Smooth muscle cell (in vitro differentiated cells): Measurements from ENCODE around the gene MTA3. TPM values are rescaled to one million over a fixed set of nuclear protein-coding genes. Genes with fewer than 3 reads are reported as not detected.
"Not testable (repeated sequence)": the region's sequence is repeated elsewhere in the genome, so short reads cannot be mapped to it uniquely, and the experiment has no call there.

Experiments used
- DNase-seq: peaks from one replicate; lab custom pipeline; 2025; ENCODE audit not compliant: unreplicated experiment; lab: John Stamatoyannopoulos, UW
- H2AFZ ChIP-seq: fragments of 200-600 bp; sonication (generic); 2 replicates; pipeline ENCODE4 v1.6.0; 2016; ENCODE audit warnings: antibody characterized with exemption, low read depth, mild to moderate bottlenecking
- H3F3A ChIP-seq: fragments of 200-600 bp; sonication (generic); 2 replicates; pipeline ENCODE4 v1.6.0; 2017; ENCODE audit warnings: antibody characterized with exemption, low read depth
- H3K27ac ChIP-seq: fragments of 200-600 bp; sonication (generic); 2 replicates; pipeline ENCODE4 v1.5.1; 2016; ENCODE audit warnings: low read depth, mild to moderate bottlenecking
- H3K27me3 ChIP-seq: fragments of 200-600 bp; sonication (generic); 2 replicates; pipeline ENCODE4 v1.6.1; 2016; ENCODE audit warnings: low read depth, mild to moderate bottlenecking
- H3K36me3 ChIP-seq: fragments of 200-600 bp; sonication (generic); 2 replicates; pipeline ENCODE4 v1.5.1; 2016; ENCODE audit warnings: low read depth
- H3K4me1 ChIP-seq: fragments of 200-600 bp; sonication (generic); 2 replicates; pipeline ENCODE4 v1.5.1; 2016; ENCODE audit warnings: low read depth
- H3K4me2 ChIP-seq: fragments of 200-600 bp; sonication (generic); 2 replicates; pipeline ENCODE4 v1.6.0; 2016; ENCODE audit warnings: mild to moderate bottlenecking
- H3K4me3 ChIP-seq: fragments of 200-600 bp; sonication (generic); 2 replicates; pipeline ENCODE4 v1.5.1; 2016; ENCODE audit warnings: mild to moderate bottlenecking
- H3K79me2 ChIP-seq: fragments of 200-600 bp; sonication (generic); 2 replicates; pipeline ENCODE4 v1.6.0; 2016; ENCODE audit warnings: low read depth, mild to moderate bottlenecking
- H3K9ac ChIP-seq: fragments of 200-600 bp; sonication (generic); 2 replicates; pipeline ENCODE4 v1.6.0; 2016; ENCODE audit warnings: low read depth
- H3K9me3 ChIP-seq: fragments of 200-600 bp; sonication (generic); replicated peaks from 2 replicates; pipeline ENCODE4 v1.5.1; 2016; ENCODE audit warnings: low read depth
- H4K20me1 ChIP-seq: fragments of 200-600 bp; sonication (generic); 2 replicates; pipeline ENCODE4 v1.6.0; 2016; ENCODE audit warnings: low read depth
- WGBS: methylation state at CpG from one replicate; pipeline ENCODE4 v1.1.7; 2016; ENCODE audit warnings: low lambda C conversion rate; 5-methylcytosine and 5-hydroxymethylcytosine counted together
- polyA plus RNA-seq: library from polyadenylated mRNA; unstranded; fragments of >200 nt; fragmentation: Nextera tagmentation; extraction: Ambion mirVana; gene quantifications from 2 replicates; pipeline ENCODE4 v1.2.1, GENCODE V29; 2016
- total RNA-seq: library from RNA; depleted of rRNA; stranded (reverse); fragments of >200 nt; gene quantifications from 2 replicates; pipeline ENCODE4 v1.2.3, GENCODE V29; 2014
- TF ChIP-seq, protein P1 (sequence below): fragments of 200-600 bp; sonication (generic); IDR thresholded peaks from 2 replicates; pipeline ENCODE4 v1.5.1; 2017; ENCODE audit warnings: borderline replicate concordance, mild to moderate bottlenecking, antibody characterized with exemption; ENCODE audit not compliant: insufficient read depth, poor library complexity, severe bottlenecking

MTA3 gene
- total and polyA plus RNA-seq, 2 experiments from 2014 or later = 27.5 to 29.8 TPM

DNA sequence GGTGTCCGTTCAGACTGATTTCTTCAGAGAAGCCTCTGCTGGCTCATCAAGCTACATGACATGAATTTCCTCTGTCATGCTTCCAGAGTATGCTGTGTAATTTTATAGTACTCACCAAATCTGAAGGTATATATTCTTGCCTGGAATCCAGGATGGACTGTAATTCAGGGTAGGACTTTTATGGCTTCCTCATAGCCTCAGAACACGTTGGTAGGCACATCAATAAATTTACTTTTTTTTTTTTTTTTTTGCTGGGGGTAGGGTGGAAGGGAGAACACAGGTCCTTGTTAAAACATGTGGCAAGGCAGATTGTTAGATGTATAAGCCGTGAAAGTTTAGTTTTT is 34.4 kb downstream of the MTA3 start:
- Histone ChIP-seq H3K4me2 (no peak overlapping the region), H3K79me2 (peaks cover 40% of the 10 kb centered on the region), H3K9me3 (no peaks in the 10 kb centered on the region), H3F3A (no peaks in the 10 kb centered on the region), H3K4me1 (no peaks in the 10 kb centered on the region), H4K20me1 (peaks cover 69% of the 10 kb centered on the region), H3K27ac (no peak overlapping the region), H3K4me3 (no peak overlapping the region), H2AFZ (no peak overlapping the region), H3K36me3 (no peaks in the 10 kb centered on the region), H3K27me3 (no peaks in the 10 kb centered on the region), H3K9ac (no peak overlapping the region)
- TF ChIP-seq, protein P1, sequence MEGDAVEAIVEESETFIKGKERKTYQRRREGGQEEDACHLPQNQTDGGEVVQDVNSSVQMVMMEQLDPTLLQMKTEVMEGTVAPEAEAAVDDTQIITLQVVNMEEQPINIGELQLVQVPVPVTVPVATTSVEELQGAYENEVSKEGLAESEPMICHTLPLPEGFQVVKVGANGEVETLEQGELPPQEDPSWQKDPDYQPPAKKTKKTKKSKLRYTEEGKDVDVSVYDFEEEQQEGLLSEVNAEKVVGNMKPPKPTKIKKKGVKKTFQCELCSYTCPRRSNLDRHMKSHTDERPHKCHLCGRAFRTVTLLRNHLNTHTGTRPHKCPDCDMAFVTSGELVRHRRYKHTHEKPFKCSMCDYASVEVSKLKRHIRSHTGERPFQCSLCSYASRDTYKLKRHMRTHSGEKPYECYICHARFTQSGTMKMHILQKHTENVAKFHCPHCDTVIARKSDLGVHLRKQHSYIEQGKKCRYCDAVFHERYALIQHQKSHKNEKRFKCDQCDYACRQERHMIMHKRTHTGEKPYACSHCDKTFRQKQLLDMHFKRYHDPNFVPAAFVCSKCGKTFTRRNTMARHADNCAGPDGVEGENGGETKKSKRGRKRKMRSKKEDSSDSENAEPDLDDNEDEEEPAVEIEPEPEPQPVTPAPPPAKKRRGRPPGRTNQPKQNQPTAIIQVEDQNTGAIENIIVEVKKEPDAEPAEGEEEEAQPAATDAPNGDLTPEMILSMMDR = no peak
- 81% methylated on average over 3 of the region's 3 CpGs for WGBS
- DNase-seq = no peak

DNA sequence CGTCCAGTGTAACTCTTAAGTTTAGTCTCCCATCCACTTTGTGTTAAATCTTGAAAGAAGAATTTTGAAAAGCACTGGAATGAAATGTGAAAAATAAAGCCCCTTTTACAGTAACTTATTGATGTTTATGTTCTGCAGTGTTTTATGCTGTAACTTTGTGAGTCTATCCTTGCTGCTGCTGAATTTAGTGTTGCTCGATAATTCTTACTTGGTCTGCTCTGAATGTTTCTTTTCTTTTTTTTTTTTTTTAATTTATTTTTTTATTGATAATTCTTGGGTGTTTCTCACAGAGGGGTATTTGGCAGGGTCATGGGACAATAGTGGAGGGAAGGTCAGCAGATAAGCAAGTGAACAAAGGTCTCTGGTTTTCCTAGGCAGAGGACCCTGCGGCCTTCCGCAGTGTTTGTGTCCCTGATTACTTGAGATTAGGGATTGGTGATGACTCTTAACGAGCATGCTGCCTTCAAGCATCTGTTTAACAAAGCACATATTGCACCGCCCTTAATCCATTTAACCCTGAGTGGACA is 36.0 kb downstream of the MTA3 start:
- H3K4me1 ChIP-seq, DNase-seq, H3K4me2 ChIP-seq, H3K27me3 ChIP-seq, H2AFZ ChIP-seq, H3K4me3 ChIP-seq, H3K9ac ChIP-seq, H3K9me3 ChIP-seq, H3K27ac ChIP-seq, H3F3A ChIP-seq, H3K36me3 ChIP-seq: not testable (repeated sequence)
- WGBS = 81% methylated on average over 6 of the region's 6 CpGs
- H4K20me1 ChIP-seq = peaks cover 57% of the 10 kb centered on the region
- H3K79me2 ChIP-seq = peaks cover 24% of the 10 kb centered on the region

DNA sequence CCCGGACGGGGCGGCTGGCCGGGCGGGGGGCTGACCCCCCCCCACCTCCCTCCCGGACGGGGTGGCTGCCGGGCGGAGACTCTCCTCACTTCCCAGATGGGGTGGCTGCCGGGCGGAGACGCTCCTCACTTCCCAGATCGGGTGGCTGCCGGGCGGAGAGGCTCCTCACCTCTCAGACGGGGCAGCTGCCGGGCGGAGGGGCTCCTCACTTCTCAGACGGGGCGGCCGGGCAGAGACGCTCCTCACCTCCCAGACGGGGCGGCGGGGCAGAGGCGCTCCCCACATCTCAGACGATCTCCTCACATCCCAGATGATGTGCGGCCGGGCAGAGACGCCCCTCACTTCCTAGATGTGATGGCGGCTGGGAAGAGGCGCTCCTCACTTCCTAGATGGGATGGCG is 37.7 kb downstream of the MTA3 start:
- 98% methylated on average over 22 of the region's 33 CpGs for WGBS
- not testable (repeated sequence) for H3K9me3 ChIP-seq, H2AFZ ChIP-seq, H3K4me2 ChIP-seq, H3K27ac ChIP-seq, H3K4me3 ChIP-seq, H3K27me3 ChIP-seq, H3F3A ChIP-seq, H3K9ac ChIP-seq, H3K36me3 ChIP-seq, DNase-seq, H3K4me1 ChIP-seq
- peaks cover 47% of the 10 kb centered on the region for H4K20me1 ChIP-seq
- H3K79me2 ChIP-seq = peaks cover 18% of the 10 kb centered on the region

DNA sequence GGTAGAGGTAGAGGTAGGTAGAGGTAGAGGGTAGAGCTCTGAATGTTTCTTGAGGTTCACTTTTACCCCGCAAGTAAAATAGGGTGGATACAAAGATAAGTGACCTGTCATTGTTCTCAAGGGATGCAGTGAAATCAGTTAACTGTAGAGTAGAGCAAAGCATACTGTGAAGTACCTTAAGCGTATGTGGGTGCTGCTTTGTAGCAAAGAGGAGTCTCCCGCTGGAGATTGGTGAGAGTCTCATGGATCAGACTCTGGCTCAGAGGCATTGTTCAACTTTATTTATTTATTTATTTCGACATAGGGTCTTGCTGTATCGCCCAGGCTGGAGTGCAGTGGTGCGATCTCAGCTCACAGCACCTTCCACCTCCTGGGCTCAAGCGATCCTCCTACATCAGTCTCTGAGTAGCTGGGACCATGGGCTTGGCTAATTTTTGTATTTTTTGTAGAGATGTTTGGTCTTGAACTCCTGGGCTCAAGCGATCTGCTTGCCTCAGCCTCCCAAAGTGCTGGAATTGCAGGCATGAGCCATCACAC is 38.7 kb downstream of the MTA3 start:
- Histone ChIP-seq H3K9ac (no peak overlapping the region), H3K9me3 (no peaks in the 10 kb centered on the region), H3K4me2 (no peak overlapping the region), H3K79me2 (peaks cover 24% of the 10 kb centered on the region), H3K36me3 (peaks cover 5% of the 10 kb centered on the region), H4K20me1 (peaks cover 39% of the 10 kb centered on the region), H3K27ac (no peak overlapping the region), H3K4me1 (no peaks in the 10 kb centered on the region), H3K4me3 (no peak overlapping the region), H3F3A (no peaks in the 10 kb centered on the region), H3K27me3 (no peaks in the 10 kb centered on the region), H2AFZ (no peak overlapping the region)
- 88% methylated on average over 8 of the region's 8 CpGs for WGBS
- DNase-seq = no peak
- TF ChIP-seq, protein P1 = no peak
